8988T (cell line): ENCODE results near the gene TNFSF9.
"Not testable (repeated sequence)": the region's sequence is repeated elsewhere in the genome, so short reads cannot be mapped to it uniquely, and the experiment has no call there.

Experiments used
- DNase-seq: peaks from one replicate; pipeline ENCODE4 v3.0.0; 2011

Gene TNFSF9

DNA sequence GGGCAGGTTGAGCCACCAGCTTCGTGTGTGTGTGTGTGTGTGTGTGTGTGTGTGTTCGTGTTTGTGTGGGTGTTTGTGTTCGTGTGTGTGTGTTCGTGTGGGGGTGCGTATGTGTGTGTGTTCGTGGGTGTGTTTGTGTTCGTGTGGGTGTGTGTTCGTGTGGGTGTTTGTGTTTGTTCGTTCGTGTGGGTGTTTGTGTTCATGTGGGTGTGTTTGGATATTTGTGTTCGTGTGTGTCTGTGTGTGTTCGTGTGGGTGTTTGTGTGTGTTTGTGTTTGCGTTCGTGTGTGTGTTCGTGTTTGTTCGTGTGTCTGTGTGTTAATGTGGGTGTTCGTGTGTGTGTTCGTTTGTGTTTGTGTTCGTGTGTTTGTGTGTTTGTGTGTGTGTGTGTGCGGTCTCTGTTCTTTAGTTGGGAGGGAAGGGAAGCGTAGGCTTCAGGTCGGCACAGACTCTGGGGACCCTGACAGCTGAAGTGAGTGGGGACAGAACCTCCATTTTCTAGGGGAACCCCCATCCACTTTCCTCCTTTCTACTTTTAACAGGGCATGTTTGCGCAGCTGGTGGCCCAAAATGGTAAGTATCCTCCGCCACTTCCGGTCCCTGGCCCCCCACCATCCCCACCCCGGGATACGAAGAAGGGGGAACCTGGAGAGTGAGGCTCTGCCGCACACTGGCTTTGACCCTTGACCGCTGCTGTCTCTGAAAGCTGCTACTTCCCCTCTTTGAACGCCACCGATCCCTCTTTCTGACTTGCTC lies 1.6 kb downstream of the TNFSF9 start:
- DNase-seq = no peak

GRCh38 chr19:6533000-6533328 lies 2.1 kb downstream of the TNFSF9 start:
- DNase-seq = no peak

GRCh38 chr19:6533746-6534418 lies 3.1 kb downstream of the TNFSF9 start:
- DNase-seq = no peak

DNA sequence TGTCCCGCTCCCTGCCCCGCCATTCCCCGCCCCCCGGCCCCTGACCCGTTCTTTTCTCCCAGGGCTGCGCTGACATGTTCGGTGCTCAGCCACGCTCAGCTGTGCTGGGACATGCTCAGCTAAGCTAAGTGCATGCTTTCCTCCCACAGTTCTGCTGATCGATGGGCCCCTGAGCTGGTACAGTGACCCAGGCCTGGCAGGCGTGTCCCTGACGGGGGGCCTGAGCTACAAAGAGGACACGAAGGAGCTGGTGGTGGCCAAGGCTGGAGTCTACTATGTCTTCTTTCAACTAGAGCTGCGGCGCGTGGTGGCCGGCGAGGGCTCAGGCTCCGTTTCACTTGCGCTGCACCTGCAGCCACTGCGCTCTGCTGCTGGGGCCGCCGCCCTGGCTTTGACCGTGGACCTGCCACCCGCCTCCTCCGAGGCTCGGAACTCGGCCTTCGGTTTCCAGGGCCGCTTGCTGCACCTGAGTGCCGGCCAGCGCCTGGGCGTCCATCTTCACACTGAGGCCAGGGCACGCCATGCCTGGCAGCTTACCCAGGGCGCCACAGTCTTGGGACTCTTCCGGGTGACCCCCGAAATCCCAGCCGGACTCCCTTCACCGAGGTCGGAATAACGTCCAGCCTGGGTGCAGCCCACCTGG lies 3.7 kb downstream of the TNFSF9 start:
- no peak for DNase-seq

- DNase-seq = no peak
Measured at GRCh38 chr19:6535558-6536137, 4.8 kb downstream of the TNFSF9 start.

GRCh38 chr19:6539514-6539913 lies 8.7 kb downstream of the TNFSF9 start:
- no peak for DNase-seq

- DNase-seq = no peak
Measured at GRCh38 chr19:6540918-6541689, 10.3 kb downstream of the TNFSF9 start.

DNA sequence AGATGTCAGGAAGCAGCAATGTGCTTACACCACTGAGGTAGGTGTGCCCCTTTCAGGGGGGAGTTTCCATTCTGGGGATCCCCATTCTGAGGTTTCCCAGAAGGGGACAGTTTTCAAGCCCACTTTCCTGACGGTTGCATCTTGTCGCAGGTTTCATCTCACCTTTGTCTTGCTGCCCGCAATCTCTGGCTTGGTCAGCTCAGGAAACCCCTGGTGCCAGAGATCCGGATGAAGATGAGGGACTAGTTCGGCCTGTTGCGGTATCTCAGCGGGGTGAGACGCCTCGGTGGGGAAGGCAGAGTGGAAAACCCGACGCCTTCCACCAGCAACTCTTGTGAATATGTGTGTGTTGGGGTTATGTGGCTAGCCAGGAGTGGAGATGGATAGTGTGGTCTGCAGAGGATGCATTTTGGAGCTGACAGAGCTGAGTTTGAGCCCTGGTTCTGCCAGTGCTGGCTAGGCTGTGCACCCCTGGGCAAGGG lies 13.1 kb downstream of the TNFSF9 start:
- DNase-seq = no peak

- DNase-seq = not testable (repeated sequence)
Measured at GRCh38 chr19:6550679-6551078, 19.9 kb downstream of the TNFSF9 start.

- no peak for DNase-seq
Measured at GRCh38 chr19:6551091-6551490, 20.3 kb downstream of the TNFSF9 start.

- DNase-seq = peak; percentile 24
Measured at GRCh38 chr19:6551607-6552450, 21.0 kb downstream of the TNFSF9 start.

GRCh38 chr19:6556043-6556449 lies 25.2 kb downstream of the TNFSF9 start:
- no peak for DNase-seq

GRCh38 chr19:6556480-6557195 lies 25.8 kb downstream of the TNFSF9 start:
- no peak for DNase-seq

DNA sequence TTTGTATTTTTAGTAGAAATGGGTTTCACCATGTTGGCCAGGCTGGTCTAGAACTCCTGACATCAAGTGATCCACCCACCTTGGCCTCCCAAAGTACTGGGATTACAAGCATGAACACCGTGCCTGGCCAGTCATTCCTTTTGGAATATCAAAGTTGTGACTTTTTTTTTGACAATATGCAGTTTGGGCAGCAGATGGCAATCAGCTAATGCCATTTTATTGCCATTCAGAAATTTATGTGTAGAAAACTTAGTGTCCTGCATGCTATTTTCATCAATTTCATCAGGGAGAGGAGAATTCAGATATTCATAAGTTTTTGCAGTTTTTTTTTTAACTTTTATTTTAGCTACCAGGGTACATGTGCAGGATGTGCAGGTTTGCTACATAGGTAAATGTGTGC lies 31.6 kb downstream of the TNFSF9 start:
- DNase-seq = not testable (repeated sequence)

- no peak for DNase-seq
Measured at GRCh38 chr19:6564393-6564792, 33.6 kb downstream of the TNFSF9 start.

GRCh38 chr19:6566727-6567126 lies 35.9 kb downstream of the TNFSF9 start:
- DNase-seq = not testable (repeated sequence)

- no peak for DNase-seq
Measured at GRCh38 chr19:6568010-6568526, 37.2 kb downstream of the TNFSF9 start.

DNA sequence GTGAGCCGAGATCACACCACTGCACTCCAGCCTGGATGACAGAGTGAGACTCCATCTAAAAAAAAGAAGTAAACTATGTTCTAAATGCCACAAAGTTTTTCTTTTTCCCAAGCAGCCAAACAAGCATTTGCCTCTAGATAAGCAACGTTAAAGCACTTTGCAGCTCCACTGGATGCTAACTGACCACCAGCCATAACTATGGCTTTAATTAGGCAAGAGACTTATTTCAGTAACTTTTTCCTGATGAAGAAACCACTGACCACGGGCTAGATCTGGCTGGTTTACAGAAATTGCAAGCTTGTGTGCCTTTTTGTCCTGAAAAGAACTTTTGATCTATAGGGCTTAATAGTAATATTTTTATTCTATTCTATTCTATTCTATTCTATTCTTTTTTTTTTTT lies 38.0 kb downstream of the TNFSF9 start:
- no peak for DNase-seq

- no peak for DNase-seq
Measured at GRCh38 chr19:6570764-6571163, 39.9 kb downstream of the TNFSF9 start.

DNA sequence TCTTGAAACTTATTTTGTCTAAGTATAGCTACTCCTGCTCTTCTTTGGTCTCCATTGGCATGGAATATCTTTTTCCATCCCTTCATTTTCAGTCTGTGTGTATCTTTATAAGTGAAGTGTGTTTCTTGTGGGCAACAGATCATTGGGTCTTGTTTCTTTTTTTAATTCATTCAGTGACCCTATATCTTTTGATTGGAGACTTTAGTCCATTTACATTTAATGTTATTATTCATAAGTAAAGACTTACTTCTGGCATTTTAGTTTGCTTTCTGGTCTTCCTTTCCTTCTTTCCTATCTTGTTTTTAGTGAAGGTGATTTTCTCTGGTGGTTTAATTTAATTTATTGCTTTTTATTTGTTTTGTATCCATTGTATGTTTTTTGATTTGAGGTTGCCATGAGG lies 40.3 kb downstream of the TNFSF9 start:
- no peak for DNase-seq

GRCh38 chr19:6572217-6572616 lies 41.4 kb downstream of the TNFSF9 start:
- no peak for DNase-seq
